MM.1S (cell line): Measurements from ENCODE around the gene SETD2.

ENCODE experiments used
- DNase-seq: peaks from one replicate; pipeline ENCODE4 v3.0.0-alpha.2; 2015
- H2AFZ ChIP-seq: fragments of 300-600 bp; sonication (generic); 2 replicates; pipeline ENCODE4 v1.6.0; 2016; ENCODE audit warnings: antibody characterized with exemption, low read length
- H3F3A ChIP-seq: fragments of 300-600 bp; sonication (generic); 2 replicates; pipeline ENCODE4 v1.6.1; 2016; ENCODE audit warnings: mild to moderate bottlenecking, antibody characterized with exemption, low read length, moderate library complexity, mixed read lengths; ENCODE audit not compliant: insufficient read depth
- H3K27ac ChIP-seq: fragments of 300-600 bp; sonication (generic); 2 replicates; pipeline ENCODE4 v1.5.1; 2016; ENCODE audit warnings: mild to moderate bottlenecking, low read length
- H3K27me3 ChIP-seq: fragments of 300-600 bp; sonication (generic); replicated peaks from 2 replicates; pipeline ENCODE4 v1.6.0; 2016; ENCODE audit warnings: low read length; ENCODE audit not compliant: insufficient read depth
- H3K36me3 ChIP-seq: fragments of 300-600 bp; sonication (generic); replicated peaks from 2 replicates; pipeline ENCODE4 v1.6.1; 2016; ENCODE audit warnings: mild to moderate bottlenecking, low read length, mixed read lengths; ENCODE audit not compliant: insufficient read depth
- H3K4me1 ChIP-seq: fragments of 300-600 bp; sonication (generic); 2 replicates; pipeline ENCODE4 v1.6.1; 2016; ENCODE audit warnings: low read length, mixed read lengths
- H3K4me2 ChIP-seq: fragments of 300-600 bp; sonication (generic); 2 replicates; pipeline ENCODE4 v1.6.0; 2016; ENCODE audit warnings: low read depth, low read length
- H3K4me3 ChIP-seq: fragments of 300-600 bp; sonication (generic); 2 replicates; pipeline ENCODE4 v1.5.1; 2016; ENCODE audit warnings: low read length, mixed read lengths
- H3K79me2 ChIP-seq: fragments of 300-600 bp; sonication (generic); 2 replicates; pipeline ENCODE4 v1.6.1; 2016; ENCODE audit warnings: mixed run types, low read length, mixed read lengths
- H3K9ac ChIP-seq: fragments of 300-600 bp; sonication (generic); 2 replicates; pipeline ENCODE4 v1.6.1; 2016; ENCODE audit warnings: low read length, mixed read lengths
- H3K9me2 ChIP-seq: fragments of 300-600 bp; sonication (generic); replicated peaks from 2 replicates; pipeline ENCODE4 v1.6.1; 2016; ENCODE audit warnings: mild to moderate bottlenecking, low read length, mixed read lengths; ENCODE audit not compliant: insufficient read depth
- H3K9me3 ChIP-seq: fragments of 300-600 bp; sonication (generic); replicated peaks from 2 replicates; pipeline ENCODE4 v1.6.1; 2016; ENCODE audit warnings: mild to moderate bottlenecking, low read length, mixed read lengths; ENCODE audit not compliant: insufficient read depth
- H4K20me1 ChIP-seq: fragments of 300-600 bp; sonication (generic); 2 replicates; pipeline ENCODE4 v1.6.1; 2016; ENCODE audit warnings: mild to moderate bottlenecking, low read length, moderate library complexity, mixed read lengths; ENCODE audit not compliant: insufficient read depth
- CTCF ChIP-seq: fragments of 300-600 bp; sonication (generic); IDR thresholded peaks from 2 replicates; pipeline ENCODE4 v1.5.1; 2016; ENCODE audit warnings: antibody characterized with exemption, low read length, mixed read lengths
- EZH2 ChIP-seq: fragments of 300-600 bp; sonication (generic); optimal IDR thresholded peaks from 2 replicates; pipeline ENCODE3; 2017; ENCODE audit warnings: low read depth, mild to moderate bottlenecking, antibody characterized with exemption, low read length, mixed read lengths
- EZH2phosphoT487 ChIP-seq: fragments of 300-600 bp; sonication (generic); IDR thresholded peaks from 2 replicates; pipeline ENCODE4 v1.6.1; 2018; ENCODE audit warnings: antibody characterized with exemption, low read length

SETD2 gene

GRCh38 chr3:46994801-46995731, 168.8 kb downstream of the SETD2 start:
- no peaks in the 10 kb centered on the region for H3F3A ChIP-seq
- no peak overlapping the region for H3K4me2 ChIP-seq
- no peak overlapping the region for H2AFZ ChIP-seq
- no peaks in the 10 kb centered on the region for H3K4me1 ChIP-seq
- DNase-seq: no peak
- no peaks in the 10 kb centered on the region for H4K20me1 ChIP-seq
- H3K4me3 ChIP-seq: no peak overlapping the region
- no peak overlapping the region for H3K9ac ChIP-seq
- TF ChIP-seq EZH2 (no peak), CTCF (no peak), EZH2phosphoT487 (no peak)
- peaks cover 3% of the 10 kb centered on the region; the same call in 1 of the 2 replicates for H3K79me2 ChIP-seq
- H3K27me3 ChIP-seq: no peaks in the 10 kb centered on the region
- no peak overlapping the region for H3K27ac ChIP-seq
- H3K9me3 ChIP-seq: no peaks in the 10 kb centered on the region
- H3K9me2 ChIP-seq: no peaks in the 10 kb centered on the region
- H3K36me3 ChIP-seq: no peaks in the 10 kb centered on the region

GRCh38 chr3:46993986-46994385, 169.9 kb downstream of the SETD2 start:
- Histone ChIP-seq H3K79me2 (peaks cover 14% of the 10 kb centered on the region), H3K27ac (no peak overlapping the region), H4K20me1 (no peaks in the 10 kb centered on the region), H3K4me2 (no peak overlapping the region), H3K4me3 (no peak overlapping the region), H3K9ac (no peak overlapping the region), H3K27me3 (no peaks in the 10 kb centered on the region), H3K36me3 (no peaks in the 10 kb centered on the region), H3K9me3 (no peaks in the 10 kb centered on the region), H2AFZ (no peak overlapping the region), H3F3A (no peaks in the 10 kb centered on the region), H3K4me1 (peaks cover 3% of the 10 kb centered on the region; the same call in 1 of the 2 replicates), H3K9me2 (no peaks in the 10 kb centered on the region)
- no peak for DNase-seq
- TF ChIP-seq EZH2 (no peak), EZH2phosphoT487 (no peak), CTCF (no peak)

GRCh38 chr3:46993292-46993691, 170.6 kb downstream of the SETD2 start:
- H3K27ac ChIP-seq: no peak overlapping the region
- H3K27me3 ChIP-seq: no peaks in the 10 kb centered on the region
- H3F3A ChIP-seq: no peaks in the 10 kb centered on the region
- H4K20me1 ChIP-seq: no peaks in the 10 kb centered on the region
- no peak overlapping the region for H2AFZ ChIP-seq
- peaks cover 21% of the 10 kb centered on the region for H3K79me2 ChIP-seq
- DNase-seq: no peak
- no peak for TF ChIP-seq EZH2phosphoT487
- no peak for TF ChIP-seq EZH2
- TF ChIP-seq CTCF: no peak
- no peaks in the 10 kb centered on the region for H3K9me3 ChIP-seq
- H3K4me1 ChIP-seq: peaks cover 10% of the 10 kb centered on the region
- H3K4me2 ChIP-seq: no peak overlapping the region
- H3K4me3 ChIP-seq: no peak overlapping the region
- H3K9ac ChIP-seq: no peak overlapping the region
- no peaks in the 10 kb centered on the region for H3K36me3 ChIP-seq
- no peaks in the 10 kb centered on the region for H3K9me2 ChIP-seq
